GM23338 (cell line): Measurements from ENCODE around the gene PAM16.

Experiments
- CTCF ChIP-seq, 2 experiments: fragments of 200-600 bp in 1 of 2; sonication (generic) in 1 of 2; conservative IDR thresholded peaks; 2 replicates each; pipeline versions ENCODE4 v1.5.1 to v1.6.1; 2016 to 2017; ENCODE audit warnings: antibody characterized with exemption in 2 of 2, low read depth in 2 of 2, mild to moderate bottlenecking in 2 of 2, moderate library complexity in 1 of 2
- EZH2 ChIP-seq: fragments of 200-600 bp; sonication (generic); IDR thresholded peaks from one replicate; pipeline ENCODE4 v1.8.0; 2017; ENCODE audit warnings: antibody characterized with exemption, mild to moderate bottlenecking, low read depth; ENCODE audit not compliant: unreplicated experiment
- EZH2phosphoT487 ChIP-seq: fragments of 200-600 bp; sonication (generic); IDR thresholded peaks from one replicate; pipeline ENCODE4 v1.8.1; 2018; ENCODE audit warnings: antibody characterized with exemption; ENCODE audit not compliant: unreplicated experiment
- TF ChIP-seq, protein P1 (sequence below): IDR thresholded peaks from 2 replicates; pipeline ENCODE4 v1.6.1; 2016; ENCODE audit warnings: antibody characterized with exemption

DNA sequence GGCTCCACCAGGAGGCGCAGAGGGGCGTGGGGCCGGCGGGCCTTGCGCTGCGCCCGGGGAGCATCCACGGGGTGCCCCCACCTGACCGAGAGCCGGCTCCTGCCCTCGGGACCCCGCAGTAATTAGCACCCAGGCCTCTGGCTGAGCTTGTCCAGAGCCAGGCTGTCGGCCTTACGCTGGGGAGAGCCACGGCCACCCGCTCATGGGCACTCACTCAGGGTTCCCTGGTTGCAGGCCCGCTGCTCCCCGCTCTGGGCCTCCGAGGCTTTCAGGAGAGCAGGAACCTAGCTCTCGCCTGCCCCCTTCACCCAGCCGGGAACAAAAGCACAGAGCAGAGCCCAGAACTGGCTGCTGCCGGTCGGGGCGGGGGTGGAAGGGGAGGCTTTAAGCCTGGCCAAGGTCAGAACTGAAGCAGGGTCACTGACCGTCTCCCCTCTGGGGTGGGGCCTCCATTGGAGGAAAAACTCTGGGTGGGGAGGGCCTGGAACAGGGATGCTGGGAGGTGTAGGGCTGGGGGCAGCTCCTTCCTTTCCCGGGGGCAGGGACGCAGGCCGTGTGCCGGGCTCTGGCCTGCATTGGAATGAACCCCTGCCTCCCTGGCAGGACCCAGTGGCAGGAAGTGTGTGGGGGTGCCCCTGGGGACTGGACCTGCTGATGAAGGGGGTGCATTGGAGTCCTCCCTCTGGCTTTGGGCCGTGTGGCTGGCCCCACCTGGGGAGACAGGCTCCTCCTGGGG, 22.9 kb downstream of the PAM16 start:
- TF ChIP-seq CTCF (conservative IDR thresholded peaks at IDR 0.05; ENCODE audit: low read depth in 2 of 2) (peak; percentile 52 to 74), EZH2phosphoT487 (no peak), EZH2 (no peak)
- TF ChIP-seq, protein P1, sequence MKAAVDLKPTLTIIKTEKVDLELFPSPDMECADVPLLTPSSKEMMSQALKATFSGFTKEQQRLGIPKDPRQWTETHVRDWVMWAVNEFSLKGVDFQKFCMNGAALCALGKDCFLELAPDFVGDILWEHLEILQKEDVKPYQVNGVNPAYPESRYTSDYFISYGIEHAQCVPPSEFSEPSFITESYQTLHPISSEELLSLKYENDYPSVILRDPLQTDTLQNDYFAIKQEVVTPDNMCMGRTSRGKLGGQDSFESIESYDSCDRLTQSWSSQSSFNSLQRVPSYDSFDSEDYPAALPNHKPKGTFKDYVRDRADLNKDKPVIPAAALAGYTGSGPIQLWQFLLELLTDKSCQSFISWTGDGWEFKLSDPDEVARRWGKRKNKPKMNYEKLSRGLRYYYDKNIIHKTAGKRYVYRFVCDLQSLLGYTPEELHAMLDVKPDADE, result no peak
